Uterus (tissue), 4 donors: ENCODE measurements around the gene ATP5F1C. TPM values are rescaled to one million over a fixed set of nuclear protein-coding genes. Genes with fewer than 3 reads are reported as not detected.
A peak's percentile ranks its signal among the peaks of the same experiment; 100 is the strongest.

Experiments
- DNase-seq, 2 donors: peaks; one replicate each; pipeline ENCODE4 v3.0.0-alpha.2; 2019 to 2020
- H3K27ac ChIP-seq, 2 donors: fragments of 200-600 bp; sonication (generic); 1 replicate in 1 of 2; 2 replicates in 1 of 2; pipeline ENCODE4 v1.5.1; 2016 to 2018
- H3K27me3 ChIP-seq, 2 donors: fragments of 200-600 bp; sonication (generic); one replicate each; pipeline ENCODE4 v1.5.1; 2018 to 2019; ENCODE audit warnings: control low read depth in 1 of 2
- H3K36me3 ChIP-seq, 2 donors: fragments of 200-600 bp; sonication (generic); one replicate each; pipeline ENCODE4 v1.5.1; 2019; ENCODE audit warnings: control low read depth in 1 of 2
- H3K4me1 ChIP-seq, 2 donors: fragments of 200-600 bp; sonication (generic); one replicate each; pipeline ENCODE4 v1.5.1; 2018 to 2019; ENCODE audit warnings: control low read depth in 1 of 2
- H3K4me3 ChIP-seq, 2 donors: fragments of 200-600 bp; sonication (generic); 1 replicate in 1 of 2; 2 replicates in 1 of 2; pipeline ENCODE4 v1.5.1; 2018 to 2019; ENCODE audit warnings: mild to moderate bottlenecking in 1 of 2
- H3K9me3 ChIP-seq, 2 donors: fragments of 200-600 bp; sonication (generic); one replicate each; pipeline ENCODE4 v1.5.1; 2019; ENCODE audit warnings: control low read depth in 1 of 2
- POLR2A ChIP-seq, 2 donors: fragments of 450-650 bp; IDR thresholded peaks; one replicate each; pipeline ENCODE4 v1.6.1; 2016; ENCODE audit warnings: antibody characterized with exemption in 2 of 2, mild to moderate bottlenecking in 1 of 2, moderate library complexity in 1 of 2
- intact Hi-C: fragments of 100-400 bp; cut with DNase I; formaldehyde crosslinking; loops from one replicate; pipeline ENCODE4 v1.15.1; 2023; ENCODE audit warnings: low total_unique reads
- total RNA-seq, 4 donors: library from RNA; depleted of rRNA in 3 of 4; stranded (reverse); fragments of >200 nt in 3 of 4; gene quantifications; one replicate each; pipeline versions ENCODE4 v1.1.0 to v1.2.4, GENCODE V29; 2014 to 2023
- TF ChIP-seq, protein P1 (sequence below), 4 experiments: fragments of 200-600 bp in 2 of 4; fragments of 450-650 bp in 2 of 4; sonication (generic) in 2 of 4; IDR thresholded peaks; one replicate each; pipeline ENCODE4 v1.5.1; 2016 to 2019; ENCODE audit warnings: antibody characterized with exemption in 4 of 4, mild to moderate bottlenecking in 2 of 4, moderate library complexity in 1 of 4
- donor health status: DM: yes; HTN: yes; CAD: no.

Gene ATP5F1C
- total RNA-seq, 4 donors from 2014 or later, result 126 to 327 (median 230) TPM

DNA sequence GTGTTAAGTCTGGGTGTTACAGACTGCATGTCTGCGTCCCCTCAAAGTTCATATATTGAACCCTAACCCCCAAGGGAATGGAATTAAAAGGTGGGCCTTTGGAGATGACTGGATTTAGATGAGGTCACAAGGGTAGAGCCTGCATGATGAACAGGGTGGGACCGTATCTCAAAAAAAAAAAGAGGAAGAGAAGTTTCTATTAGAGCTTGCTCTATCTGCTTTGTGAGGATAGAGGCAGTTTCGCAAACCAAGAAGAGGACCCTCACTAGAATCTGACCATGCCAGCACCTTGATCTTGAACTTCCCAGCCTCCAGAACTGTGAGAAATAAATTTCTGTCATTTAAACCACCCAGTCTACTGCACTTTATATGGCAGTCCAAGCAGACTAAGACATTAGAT lies 1.5 kb upstream of the ATP5F1C start:
- no peaks in the 10 kb centered on the region for H3K27me3 ChIP-seq
- peaks cover 0 to 6% of the 10 kb centered on the region in 2 donors for H3K4me1 ChIP-seq
- no peak for DNase-seq
- no peak overlapping the region for H3K4me3 ChIP-seq
- no peak overlapping the region for H3K27ac ChIP-seq
- H3K36me3 ChIP-seq, result no peaks in the 10 kb centered on the region
- TF ChIP-seq, protein P1, sequence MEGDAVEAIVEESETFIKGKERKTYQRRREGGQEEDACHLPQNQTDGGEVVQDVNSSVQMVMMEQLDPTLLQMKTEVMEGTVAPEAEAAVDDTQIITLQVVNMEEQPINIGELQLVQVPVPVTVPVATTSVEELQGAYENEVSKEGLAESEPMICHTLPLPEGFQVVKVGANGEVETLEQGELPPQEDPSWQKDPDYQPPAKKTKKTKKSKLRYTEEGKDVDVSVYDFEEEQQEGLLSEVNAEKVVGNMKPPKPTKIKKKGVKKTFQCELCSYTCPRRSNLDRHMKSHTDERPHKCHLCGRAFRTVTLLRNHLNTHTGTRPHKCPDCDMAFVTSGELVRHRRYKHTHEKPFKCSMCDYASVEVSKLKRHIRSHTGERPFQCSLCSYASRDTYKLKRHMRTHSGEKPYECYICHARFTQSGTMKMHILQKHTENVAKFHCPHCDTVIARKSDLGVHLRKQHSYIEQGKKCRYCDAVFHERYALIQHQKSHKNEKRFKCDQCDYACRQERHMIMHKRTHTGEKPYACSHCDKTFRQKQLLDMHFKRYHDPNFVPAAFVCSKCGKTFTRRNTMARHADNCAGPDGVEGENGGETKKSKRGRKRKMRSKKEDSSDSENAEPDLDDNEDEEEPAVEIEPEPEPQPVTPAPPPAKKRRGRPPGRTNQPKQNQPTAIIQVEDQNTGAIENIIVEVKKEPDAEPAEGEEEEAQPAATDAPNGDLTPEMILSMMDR (IDR thresholded peaks at IDR 0.05), result no peak
- no peak for TF ChIP-seq POLR2A (IDR thresholded peaks at IDR 0.05)
- H3K9me3 ChIP-seq, result no peaks in the 10 kb centered on the region
- intact Hi-C loops, result no loop called here

DNA sequence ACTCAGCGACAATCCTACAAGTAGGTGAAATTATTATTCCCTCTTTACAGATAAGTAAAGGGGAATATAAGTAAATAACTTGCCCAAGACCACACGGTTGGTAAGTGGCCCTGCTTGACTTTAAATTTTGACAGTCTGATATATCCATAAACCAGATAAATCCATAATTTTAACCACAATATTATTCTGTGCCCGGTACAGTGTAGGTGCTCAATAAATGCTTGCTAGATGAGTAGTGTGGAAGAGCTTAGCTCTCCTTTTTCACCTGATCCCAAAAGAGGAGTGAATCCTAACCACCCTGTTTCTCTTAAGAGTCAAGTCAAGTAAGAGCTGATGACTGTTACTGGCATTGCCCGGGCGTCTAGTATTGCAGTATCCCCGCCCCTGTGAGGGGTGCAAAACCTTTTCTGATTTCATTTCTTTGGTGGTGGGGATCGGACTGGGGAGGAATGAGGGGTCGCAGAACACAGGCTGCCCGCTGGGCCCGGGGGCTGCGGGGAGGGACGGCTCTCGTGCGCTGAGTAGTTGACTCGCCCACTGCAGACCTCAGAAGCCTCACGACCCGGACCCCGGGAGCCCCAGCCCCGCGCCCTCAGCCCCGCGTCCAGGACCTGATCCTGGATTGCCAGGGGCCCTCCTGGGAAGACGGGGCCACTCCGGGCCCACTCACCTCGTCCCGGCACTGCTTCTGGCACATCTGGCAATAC lies 674 bp upstream of the ATP5F1C start:
- TF ChIP-seq, protein P1 (IDR thresholded peaks at IDR 0.05), result no peak
- Histone ChIP-seq H3K4me3 (peak overlapping the region; percentile 83 to 85), H3K27ac (peak overlapping the region; percentile 72 to 81), H3K4me1 (peaks cover 0 to 6% of the 10 kb centered on the region in 2 donors), H3K36me3 (no peaks in the 10 kb centered on the region), H3K27me3 (no peaks in the 10 kb centered on the region), H3K9me3 (no peaks in the 10 kb centered on the region)
- DNase-seq, result no peak
- intact Hi-C loops, result no loop called here

DNA sequence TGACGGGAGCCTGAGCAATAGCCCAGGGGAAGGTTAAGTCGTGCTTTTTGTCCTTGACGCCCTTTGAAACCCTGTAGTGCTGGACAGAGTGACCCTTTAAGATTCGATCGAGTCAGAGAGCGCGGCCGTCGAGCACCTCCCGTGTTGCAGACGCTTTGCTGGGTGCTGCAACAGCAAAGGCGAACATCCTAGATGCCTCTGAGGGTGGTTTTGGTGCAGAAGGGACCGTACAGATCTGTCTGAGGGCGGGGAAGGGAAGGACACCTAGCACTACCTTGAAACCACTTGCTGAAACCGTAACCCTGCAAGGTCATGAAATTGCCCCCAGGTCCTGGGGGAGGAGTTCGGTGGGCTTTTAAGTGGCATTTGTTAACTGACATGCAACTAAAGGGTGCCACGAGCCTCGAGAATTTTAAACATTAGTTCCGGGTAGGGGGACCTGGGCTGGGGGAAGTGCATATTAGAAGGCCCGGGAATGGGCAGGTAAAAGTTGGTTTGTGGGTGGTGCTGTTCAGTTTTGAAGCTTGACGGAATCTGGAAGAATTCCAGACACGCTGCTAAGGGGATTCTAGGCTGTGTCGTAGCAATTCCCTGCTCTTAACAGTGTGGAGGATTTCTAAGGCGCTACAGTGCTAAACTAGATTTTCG lies 786 bp downstream of the ATP5F1C start:
- no peaks in the 10 kb centered on the region for H3K36me3 ChIP-seq
- H3K4me1 ChIP-seq, result peaks cover 0 to 6% of the 10 kb centered on the region in 2 donors
- TF ChIP-seq, protein P1 (IDR thresholded peaks at IDR 0.05), result no peak
- no peak for TF ChIP-seq POLR2A (IDR thresholded peaks at IDR 0.05)
- H3K27ac ChIP-seq, result peak overlapping the region; percentile 81 to 84
- DNase-seq, result no peak
- no peaks in the 10 kb centered on the region for H3K9me3 ChIP-seq
- intact Hi-C loops, result no loop called here
- H3K4me3 ChIP-seq, result peak overlapping the region; percentile 83 to 85
- H3K27me3 ChIP-seq, result no peaks in the 10 kb centered on the region

DNA sequence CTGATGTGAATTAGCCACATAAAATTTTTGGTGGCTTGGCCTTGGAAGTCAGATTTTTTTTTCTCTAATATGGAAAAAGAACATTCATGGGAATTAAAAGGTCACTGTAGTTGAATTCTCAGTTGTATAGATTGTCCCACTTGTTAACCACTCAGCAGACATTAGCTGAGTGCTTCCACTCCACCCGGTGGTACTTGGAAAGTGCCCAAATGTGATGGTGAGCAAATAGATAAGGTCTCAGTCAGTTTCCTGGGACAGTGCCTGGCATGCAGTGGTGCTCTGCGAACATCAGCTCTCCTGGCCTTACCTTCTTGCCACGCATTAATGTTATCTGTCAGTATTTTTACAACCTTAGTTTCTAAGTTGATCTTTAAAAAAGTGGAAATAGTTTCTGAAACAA lies 1.4 kb downstream of the ATP5F1C start:
- TF ChIP-seq POLR2A (IDR thresholded peaks at IDR 0.05), result no peak
- TF ChIP-seq, protein P1 (IDR thresholded peaks at IDR 0.05), result no peak
- Histone ChIP-seq H3K27me3 (no peaks in the 10 kb centered on the region), H3K9me3 (no peaks in the 10 kb centered on the region), H3K36me3 (no peaks in the 10 kb centered on the region), H3K4me1 (peaks cover 0 to 6% of the 10 kb centered on the region in 2 donors), H3K27ac (peak overlapping the region in 1 of 2 donors; percentile 81), H3K4me3 (peak overlapping the region; percentile 83 to 85)
- DNase-seq, result no peak
- intact Hi-C loops, result no loop called here

DNA sequence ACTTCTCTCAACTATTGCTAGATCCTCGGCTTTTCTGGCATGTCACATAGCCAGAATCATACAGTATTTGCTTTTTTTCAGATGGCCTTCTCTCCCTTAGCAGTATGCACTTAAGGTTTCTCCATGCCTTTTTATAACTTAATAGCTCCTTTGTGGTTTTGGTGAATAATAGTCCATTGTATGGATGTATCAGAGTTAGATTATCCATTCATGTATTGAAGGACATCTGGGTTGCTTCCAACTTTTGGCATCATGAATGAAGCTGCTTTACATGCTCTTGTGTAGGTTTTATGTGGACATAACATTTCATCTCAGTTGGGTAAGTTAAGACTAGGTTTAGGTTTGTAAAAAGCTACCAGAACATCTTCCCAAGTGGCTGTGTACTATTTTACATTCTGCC lies 4.6 kb downstream of the ATP5F1C start:
- Histone ChIP-seq H3K27ac (no peak overlapping the region), H3K36me3 (no peaks in the 10 kb centered on the region), H3K4me3 (no peak overlapping the region), H3K4me1 (peaks cover 0 to 6% of the 10 kb centered on the region in 2 donors), H3K27me3 (no peaks in the 10 kb centered on the region), H3K9me3 (no peaks in the 10 kb centered on the region)
- TF ChIP-seq, protein P1 (IDR thresholded peaks at IDR 0.05), result no peak
- TF ChIP-seq POLR2A (IDR thresholded peaks at IDR 0.05), result no peak
- DNase-seq, result no peak
- intact Hi-C loops, result no loop called here
